DOHH2 (cell line): ENCODE results near the gene TBX4.

ENCODE experiments used
- H3F3A ChIP-seq: fragments of 200-600 bp; sonication (generic), shearing (Covaris generic); 2 replicates; pipeline ENCODE4 v1.6.0; 2016; ENCODE audit warnings: antibody characterized with exemption, mild to moderate bottlenecking; ENCODE audit not compliant: control insufficient read depth, insufficient read depth
- H3K27ac ChIP-seq: fragments of 200-600 bp; sonication (generic); 2 replicates; pipeline ENCODE4 v1.5.1; 2014; ENCODE audit warnings: low read depth, mild to moderate bottlenecking, low read length, moderate library complexity
- H3K27me3 ChIP-seq: fragments of 200-600 bp; sonication (generic); 2 replicates; pipeline ENCODE4 v1.6.1; 2014; ENCODE audit warnings: mild to moderate bottlenecking, low read length, mixed read lengths; ENCODE audit not compliant: control insufficient read depth
- H3K36me3 ChIP-seq: fragments of 200-600 bp; sonication (generic); 2 replicates; pipeline ENCODE4 v1.6.1; 2014; ENCODE audit warnings: mild to moderate bottlenecking, low read length, moderate library complexity, mixed read lengths; ENCODE audit not compliant: control insufficient read depth
- H3K4me1 ChIP-seq: fragments of 200-600 bp; sonication (generic); 2 replicates; pipeline ENCODE4 v1.6.1; 2014; ENCODE audit warnings: mild to moderate bottlenecking, low read length, mixed read lengths; ENCODE audit not compliant: control insufficient read depth
- H3K4me2 ChIP-seq: fragments of 200-600 bp; sonication (generic); 2 replicates; pipeline ENCODE4 v1.6.0; 2014; ENCODE audit warnings: mild to moderate bottlenecking, low read length, moderate library complexity
- H3K4me3 ChIP-seq: fragments of 200-600 bp; sonication (generic); 2 replicates; pipeline ENCODE4 v1.5.1; 2014; ENCODE audit warnings: mild to moderate bottlenecking, low read length, mixed read lengths
- H3K79me2 ChIP-seq: fragments of 200-600 bp; sonication (generic); 2 replicates; pipeline ENCODE4 v1.6.1; 2014; ENCODE audit warnings: mild to moderate bottlenecking, low read length, mixed read lengths; ENCODE audit not compliant: control insufficient read depth
- H3K9me2 ChIP-seq: fragments of 200-600 bp; sonication (generic); replicated peaks from 2 replicates; pipeline ENCODE4 v1.6.1; 2014; ENCODE audit warnings: mild to moderate bottlenecking, low read length, mixed read lengths; ENCODE audit not compliant: control insufficient read depth
- H3K9me3 ChIP-seq: fragments of 200-600 bp; sonication (generic); 2 replicates; pipeline ENCODE4 v1.6.1; 2014; ENCODE audit warnings: antibody characterized with exemption, low read length, mixed read lengths; ENCODE audit not compliant: control insufficient read depth, insufficient read depth
- H4K20me1 ChIP-seq: fragments of 200-600 bp; sonication (generic); 2 replicates; pipeline ENCODE4 v1.6.0; 2014; ENCODE audit warnings: low read depth, mild to moderate bottlenecking, antibody characterized with exemption, low read length, moderate library complexity; ENCODE audit not compliant: control insufficient read depth, insufficient read depth
- EZH2phosphoT487 ChIP-seq: fragments of 200-600 bp; sonication (generic); IDR thresholded peaks from 2 replicates; pipeline ENCODE4 v1.6.1; 2017; ENCODE audit warnings: borderline replicate concordance, mild to moderate bottlenecking, antibody characterized with exemption, low read length, moderate library complexity, mixed read lengths
- TF ChIP-seq, protein P1 (sequence below): fragments of 200-600 bp; sonication (generic); IDR thresholded peaks from one replicate; pipeline ENCODE4 v1.5.1; 2014; ENCODE audit warnings: antibody characterized with exemption, mild to moderate bottlenecking, low read depth, low read length; ENCODE audit not compliant: poor library complexity, severe bottlenecking

Gene TBX4

DNA sequence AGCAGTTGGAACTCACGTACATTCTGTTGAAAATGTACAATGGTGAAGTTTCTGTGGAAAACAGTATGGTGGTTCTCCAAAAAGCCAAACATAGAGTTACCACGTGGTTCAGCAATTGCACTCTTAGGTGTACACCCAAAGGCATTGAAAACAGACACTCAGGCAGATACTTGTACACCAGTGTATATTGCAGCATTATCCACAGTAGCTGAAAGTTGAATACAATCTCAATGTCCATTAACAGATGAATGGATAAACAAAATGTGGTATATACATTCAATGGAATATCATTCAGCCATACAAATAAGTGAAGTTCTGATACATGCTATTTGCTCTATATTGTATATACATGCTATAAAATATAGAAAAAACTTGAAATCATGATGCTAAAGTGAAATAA, 29.4 kb upstream of the TBX4 start:
- Histone ChIP-seq H3K4me3 (no peak overlapping the region), H3K27me3 (peaks cover 15% of the 10 kb centered on the region), H3K9me2 (no peaks in the 10 kb centered on the region), H3K4me2 (no peak overlapping the region), H3K27ac (no peak overlapping the region), H3K9me3 (no peaks in the 10 kb centered on the region), H3F3A (no peaks in the 10 kb centered on the region), H3K79me2 (no peaks in the 10 kb centered on the region), H4K20me1 (no peaks in the 10 kb centered on the region), H3K4me1 (no peaks in the 10 kb centered on the region), H3K36me3 (no peaks in the 10 kb centered on the region)
- no peak for TF ChIP-seq EZH2phosphoT487
- TF ChIP-seq, protein P1, sequence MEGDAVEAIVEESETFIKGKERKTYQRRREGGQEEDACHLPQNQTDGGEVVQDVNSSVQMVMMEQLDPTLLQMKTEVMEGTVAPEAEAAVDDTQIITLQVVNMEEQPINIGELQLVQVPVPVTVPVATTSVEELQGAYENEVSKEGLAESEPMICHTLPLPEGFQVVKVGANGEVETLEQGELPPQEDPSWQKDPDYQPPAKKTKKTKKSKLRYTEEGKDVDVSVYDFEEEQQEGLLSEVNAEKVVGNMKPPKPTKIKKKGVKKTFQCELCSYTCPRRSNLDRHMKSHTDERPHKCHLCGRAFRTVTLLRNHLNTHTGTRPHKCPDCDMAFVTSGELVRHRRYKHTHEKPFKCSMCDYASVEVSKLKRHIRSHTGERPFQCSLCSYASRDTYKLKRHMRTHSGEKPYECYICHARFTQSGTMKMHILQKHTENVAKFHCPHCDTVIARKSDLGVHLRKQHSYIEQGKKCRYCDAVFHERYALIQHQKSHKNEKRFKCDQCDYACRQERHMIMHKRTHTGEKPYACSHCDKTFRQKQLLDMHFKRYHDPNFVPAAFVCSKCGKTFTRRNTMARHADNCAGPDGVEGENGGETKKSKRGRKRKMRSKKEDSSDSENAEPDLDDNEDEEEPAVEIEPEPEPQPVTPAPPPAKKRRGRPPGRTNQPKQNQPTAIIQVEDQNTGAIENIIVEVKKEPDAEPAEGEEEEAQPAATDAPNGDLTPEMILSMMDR, result no peak

DNA sequence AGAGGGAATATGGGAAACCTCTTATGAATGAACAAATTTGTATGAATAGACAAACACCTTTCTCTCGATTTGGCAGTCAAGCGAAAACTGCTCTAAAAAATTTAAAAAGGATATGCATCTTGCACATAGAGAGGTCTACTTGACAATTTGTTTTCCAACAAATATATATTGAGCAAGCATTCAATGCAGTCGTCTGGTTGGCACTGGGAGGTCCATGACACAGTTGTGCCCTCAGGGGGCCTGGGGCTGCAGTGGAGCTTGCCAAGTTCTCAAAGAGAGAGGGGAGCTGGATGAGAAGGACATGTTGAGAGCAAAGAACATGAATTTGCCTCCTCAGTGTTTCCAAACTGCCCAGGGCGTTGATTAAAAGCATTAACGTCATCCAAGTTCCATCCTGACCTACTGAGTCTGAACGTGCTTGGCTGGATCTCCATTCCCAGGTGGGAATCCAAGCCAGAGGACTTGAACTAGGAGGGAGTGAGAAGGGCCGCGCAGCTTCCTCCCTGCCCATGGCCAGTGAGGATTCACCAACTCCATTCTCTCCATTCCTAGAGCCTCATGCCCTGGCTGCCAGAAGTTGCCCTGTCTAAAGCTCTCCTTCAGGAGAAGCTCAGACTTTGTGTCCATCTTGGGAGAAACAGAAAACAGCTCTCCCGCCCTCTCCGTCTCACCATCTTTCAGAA, 28.1 kb upstream of the TBX4 start:
- Histone ChIP-seq H3K9me3 (no peaks in the 10 kb centered on the region), H4K20me1 (no peaks in the 10 kb centered on the region), H3K9me2 (no peaks in the 10 kb centered on the region), H3K36me3 (no peaks in the 10 kb centered on the region), H3K79me2 (no peaks in the 10 kb centered on the region), H3K4me3 (no peak overlapping the region), H3K4me1 (no peaks in the 10 kb centered on the region), H3F3A (no peaks in the 10 kb centered on the region), H3K4me2 (no peak overlapping the region), H3K27ac (no peak overlapping the region), H3K27me3 (peaks cover 16% of the 10 kb centered on the region)
- no peak for TF ChIP-seq EZH2phosphoT487
- TF ChIP-seq, protein P1, result no peak

DNA sequence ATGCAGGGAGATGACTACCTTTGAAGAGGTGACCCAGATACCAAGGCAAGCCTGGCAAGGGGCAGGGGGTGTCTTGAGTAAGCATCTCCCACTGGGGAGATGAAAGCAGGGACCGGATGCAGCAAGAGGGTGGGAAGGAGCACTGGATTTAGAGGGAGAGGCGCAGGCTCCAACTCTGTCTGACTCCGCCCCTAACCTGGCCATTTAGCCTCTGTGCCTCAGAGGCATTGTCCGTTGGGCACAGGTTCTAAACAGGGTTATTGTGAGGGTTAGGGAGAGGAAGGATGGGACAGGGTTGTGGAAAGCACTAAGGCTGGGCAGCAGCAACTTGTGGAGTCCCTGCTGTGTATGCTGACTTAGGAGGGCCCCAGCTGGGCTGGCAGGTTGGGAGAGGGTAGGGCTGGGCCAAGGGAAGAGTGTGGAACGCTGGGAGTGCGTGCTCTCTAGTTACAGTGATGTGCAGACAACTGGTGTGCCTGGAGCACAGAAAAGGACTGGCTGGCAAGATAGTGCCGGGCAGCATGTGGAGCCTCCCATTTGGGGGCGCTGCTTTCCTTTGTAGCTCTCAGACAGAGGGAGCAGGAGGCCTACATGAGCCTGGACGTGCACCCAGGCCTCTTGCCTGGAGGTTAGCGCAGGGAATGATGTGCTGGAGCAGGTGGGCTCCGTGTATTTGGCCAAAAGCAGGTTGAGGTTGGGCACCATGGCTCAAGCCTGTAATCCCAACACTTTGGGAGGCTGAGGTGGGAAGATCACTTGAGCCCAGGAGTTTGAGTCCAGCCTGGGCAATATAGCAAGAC, 26.3 kb upstream of the TBX4 start:
- H3K27me3 ChIP-seq, result peaks cover 18% of the 10 kb centered on the region
- no peak overlapping the region for H3K4me3 ChIP-seq
- H3K4me2 ChIP-seq, result no peak overlapping the region
- no peaks in the 10 kb centered on the region for H3K9me3 ChIP-seq
- no peaks in the 10 kb centered on the region for H3F3A ChIP-seq
- H4K20me1 ChIP-seq, result no peaks in the 10 kb centered on the region
- H3K4me1 ChIP-seq, result no peaks in the 10 kb centered on the region
- TF ChIP-seq EZH2phosphoT487, result no peak
- TF ChIP-seq, protein P1, result no peak
- no peaks in the 10 kb centered on the region for H3K36me3 ChIP-seq
- H3K9me2 ChIP-seq, result no peaks in the 10 kb centered on the region
- no peak overlapping the region for H3K27ac ChIP-seq
- no peaks in the 10 kb centered on the region for H3K79me2 ChIP-seq
